CD4-positive, alpha-beta T cell (primary cell): ENCODE results near the gene FARS2. TPM values are rescaled to one million over a fixed set of nuclear protein-coding genes. Genes with fewer than 3 reads are reported as not detected.

ENCODE experiments used
- ATAC-seq: fragments of 200-7000 bp; cut with Tn5 transposase; one replicate; pipeline ENCODE4 v1.10.0; 2022; ENCODE audit warnings: mild to moderate bottlenecking; ENCODE audit not compliant: poor library complexity
- CTCF ChIA-PET: fragments of 350-600 bp; sonication (Branson Sonifier 250); formaldehyde crosslinking; loops from one replicate; lab custom pipeline; 2021; ENCODE audit warnings: antibody characterized with exemption, inconsistent platforms; lab: Charles Lee
- POLR2A ChIA-PET: fragments of 350-600 bp; sonication (Branson Sonifier 250); formaldehyde crosslinking; loops from one replicate; lab custom pipeline; 2021; ENCODE audit warnings: antibody characterized with exemption, inconsistent platforms; lab: Charles Lee
- DNase-seq, 14 experiments: peaks; one replicate each; pipeline ENCODE4 v3.0.0-alpha.2; 2013 to 2020; ENCODE audit warnings: mixed read lengths in 2 of 14
- H3K27ac ChIP-seq, 2 donors: one replicate each; pipeline versions ENCODE4 v1.5.1 to v1.7.0; 2013; ENCODE audit warnings: low read length in 2 of 2, low read depth in 1 of 2, mild to moderate bottlenecking in 1 of 2
- H3K27me3 ChIP-seq, 2 experiments: 1 replicate in 1 of 2; 2 replicates in 1 of 2; pipeline versions ENCODE4 v1.6.1 to v1.7.0; 2013; ENCODE audit warnings: low read length in 2 of 2, control low read depth in 1 of 2, mild to moderate bottlenecking in 1 of 2, moderate library complexity in 1 of 2; ENCODE audit not compliant: insufficient read depth in 2 of 2, control insufficient read depth in 1 of 2
- H3K36me3 ChIP-seq: one replicate; pipeline ENCODE4 v1.6.1; 2013; ENCODE audit warnings: low read length, control low read depth; ENCODE audit not compliant: insufficient read depth
- H3K4me1 ChIP-seq: one replicate; pipeline ENCODE4 v1.6.1; 2013; ENCODE audit warnings: low read length, control low read depth; ENCODE audit not compliant: insufficient read depth
- H3K4me3 ChIP-seq: one replicate; pipeline ENCODE4 v1.5.1; 2013; ENCODE audit warnings: mild to moderate bottlenecking, low read length, moderate library complexity
- H3K9me3 ChIP-seq, 2 experiments: 1 replicate in 1 of 2; 2 replicates in 1 of 2; pipeline versions ENCODE4 v1.6.1 to v1.7.0; 2013; ENCODE audit warnings: low read length in 2 of 2, mild to moderate bottlenecking in 2 of 2, control low read depth in 1 of 2, moderate library complexity in 1 of 2; ENCODE audit not compliant: control insufficient read depth in 1 of 2, insufficient read depth in 1 of 2
- H3K27ac Mint-ChIP-seq: one replicate; pipeline ENCODE4 v1.8.0; 2020; ENCODE audit warnings: mixed read lengths
- H3K27me3 Mint-ChIP-seq: one replicate; pipeline ENCODE4 v1.8.0; 2021; ENCODE audit warnings: mixed read lengths
- H3K36me3 Mint-ChIP-seq: one replicate; pipeline ENCODE4 v1.8.0; 2021; ENCODE audit warnings: low read depth, mixed read lengths
- H3K4me1 Mint-ChIP-seq: one replicate; pipeline ENCODE4 v1.8.0; 2021; ENCODE audit warnings: low read depth, mixed read lengths
- H3K4me3 Mint-ChIP-seq: one replicate; pipeline ENCODE4 v1.8.0; 2020; ENCODE audit warnings: mild to moderate bottlenecking, mixed read lengths
- H3K9me3 Mint-ChIP-seq: one replicate; pipeline ENCODE4 v1.8.0; 2020; ENCODE audit warnings: mixed read lengths
- CTCF ChIP-seq: fragments of 200-600 bp; IDR thresholded peaks from one replicate; pipeline ENCODE4 v1.8.0; 2022; ENCODE audit warnings: antibody characterized with exemption, mild to moderate bottlenecking
- intact Hi-C, 2 experiments: fragments of 100-400 bp; cut with DNase I in 1 of 2; cut with micrococcal nuclease in 1 of 2; formaldehyde crosslinking; loops; one replicate each; pipeline versions ENCODE4 v1.15.1 to v1.9.0; 2023 to 2025; cut with DNase I, micrococcal nuclease
- total RNA-seq, 174 experiments: library from RNA in 2 of 174; stranded (reverse) in 2 of 174; gene quantifications; one replicate each; pipeline ENCODE4 v1.2.3 and lab custom pipeline; 2021 to 2026

FARS2 gene
- total RNA-seq, 2 experiments from 2014 or later, result 12.6 to 12.8 TPM

- Histone ChIP-seq H3K4me1 (no peaks in the 10 kb centered on the region), H3K27me3 (no peaks in the 10 kb centered on the region), H3K9me3 (no peaks in the 10 kb centered on the region), H3K27ac (no peak overlapping the region), H3K36me3 (no peaks in the 10 kb centered on the region), H3K4me3 (no peak overlapping the region)
- no peak overlapping the region for H3K27ac Mint-ChIP-seq
- DNase-seq, result no peak
- no peak for TF ChIP-seq CTCF
- no peak overlapping the region for H3K4me3 Mint-ChIP-seq
- intact Hi-C loops, result no loop called here
- H3K9me3 Mint-ChIP-seq, result no peaks in the 10 kb centered on the region
- H3K36me3 Mint-ChIP-seq, result peaks cover 14% of the 10 kb centered on the region
- ChIA-PET POLR2A (no interaction called here), CTCF (no interaction called here)
- ATAC-seq, result no peak
- H3K27me3 Mint-ChIP-seq, result no peaks in the 10 kb centered on the region
- peaks cover 26% of the 10 kb centered on the region for H3K4me1 Mint-ChIP-seq
Measured at GRCh38 chr6:5632348-5632935, 371.1 kb downstream of the FARS2 start.

DNA sequence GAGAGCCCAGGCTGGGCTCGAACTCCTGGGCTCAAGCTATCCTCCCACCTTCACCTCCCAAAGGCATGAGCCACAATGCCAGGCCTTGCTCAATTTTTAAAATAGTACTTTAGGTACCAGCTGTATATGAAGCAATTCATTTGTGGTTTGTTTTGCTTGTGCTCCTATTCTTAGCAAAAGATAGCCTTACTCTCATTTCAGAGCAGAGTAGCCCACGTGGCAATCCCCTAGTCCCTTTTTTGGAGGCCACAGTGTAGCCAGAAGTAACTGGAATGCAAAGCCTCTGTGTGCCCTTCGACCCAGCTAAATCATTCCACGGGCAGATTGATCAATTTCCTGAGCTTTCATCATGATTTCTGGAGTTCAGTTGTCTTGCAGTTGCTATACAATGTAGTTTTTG lies 373.2 kb downstream of the FARS2 start:
- CTCF ChIA-PET, result interaction anchor here (0.5 kb wide), 1 partner anchor 56 kb away, joined by 3 read pairs; no protein-coding TSS in a partner anchor
- no peak for ATAC-seq
- no peak overlapping the region for H3K27ac Mint-ChIP-seq

GRCh38 chr6:5636210-5637030 lies 375.1 kb downstream of the FARS2 start:
- H3K27ac Mint-ChIP-seq, result no peak overlapping the region
- TF ChIP-seq CTCF, result no peak
- DNase-seq (no peak), ATAC-seq (no peak)
- Histone ChIP-seq H3K36me3 (no peaks in the 10 kb centered on the region), H3K27me3 (no peaks in the 10 kb centered on the region), H3K9me3 (peaks cover 7 to 18% of the 10 kb centered on the region in 2 experiments), H3K4me3 (no peak overlapping the region), H3K27ac (no peak overlapping the region), H3K4me1 (no peaks in the 10 kb centered on the region)
- intact Hi-C loops, result no loop called here
- H3K9me3 Mint-ChIP-seq, result no peaks in the 10 kb centered on the region
- CTCF ChIA-PET, result no interaction called here
- H3K27me3 Mint-ChIP-seq, result no peaks in the 10 kb centered on the region
- H3K4me3 Mint-ChIP-seq, result no peak overlapping the region
- POLR2A ChIA-PET, result no interaction called here
- peaks cover 7% of the 10 kb centered on the region for H3K4me1 Mint-ChIP-seq
- peaks cover 42% of the 10 kb centered on the region for H3K36me3 Mint-ChIP-seq

More for the DNA sequence above, 373.2 kb downstream of the FARS2 start:
- peaks cover 0 to 8% of the 10 kb centered on the region in 2 experiments for H3K9me3 ChIP-seq
- H3K4me1 Mint-ChIP-seq, result peaks cover 13% of the 10 kb centered on the region
- no peaks in the 10 kb centered on the region for H3K9me3 Mint-ChIP-seq
- H3K27me3 Mint-ChIP-seq, result no peaks in the 10 kb centered on the region
- H3K36me3 Mint-ChIP-seq, result peaks cover 29% of the 10 kb centered on the region
- POLR2A ChIA-PET, result no interaction called here
- no peak overlapping the region for H3K27ac ChIP-seq
- H3K4me1 ChIP-seq, result no peaks in the 10 kb centered on the region
- no peak overlapping the region for H3K4me3 Mint-ChIP-seq
- H3K4me3 ChIP-seq, result no peak overlapping the region
- DNase-seq, result no peak
- intact Hi-C loops, result no loop called here
- H3K36me3 ChIP-seq, result no peaks in the 10 kb centered on the region
- no peaks in the 10 kb centered on the region for H3K27me3 ChIP-seq
- TF ChIP-seq CTCF, result no peak
